NCI-H69 (cell line): ENCODE measurements around the gene FGFR4.

Source experiments
- DNase-seq: peaks from one replicate; lab custom pipeline; 2025; lab: John Stamatoyannopoulos, UW

FGFR4 gene

GRCh38 chr5:177132136-177133095 lies 45.7 kb downstream of the FGFR4 start:
- peak; percentile 41 for DNase-seq

DNA sequence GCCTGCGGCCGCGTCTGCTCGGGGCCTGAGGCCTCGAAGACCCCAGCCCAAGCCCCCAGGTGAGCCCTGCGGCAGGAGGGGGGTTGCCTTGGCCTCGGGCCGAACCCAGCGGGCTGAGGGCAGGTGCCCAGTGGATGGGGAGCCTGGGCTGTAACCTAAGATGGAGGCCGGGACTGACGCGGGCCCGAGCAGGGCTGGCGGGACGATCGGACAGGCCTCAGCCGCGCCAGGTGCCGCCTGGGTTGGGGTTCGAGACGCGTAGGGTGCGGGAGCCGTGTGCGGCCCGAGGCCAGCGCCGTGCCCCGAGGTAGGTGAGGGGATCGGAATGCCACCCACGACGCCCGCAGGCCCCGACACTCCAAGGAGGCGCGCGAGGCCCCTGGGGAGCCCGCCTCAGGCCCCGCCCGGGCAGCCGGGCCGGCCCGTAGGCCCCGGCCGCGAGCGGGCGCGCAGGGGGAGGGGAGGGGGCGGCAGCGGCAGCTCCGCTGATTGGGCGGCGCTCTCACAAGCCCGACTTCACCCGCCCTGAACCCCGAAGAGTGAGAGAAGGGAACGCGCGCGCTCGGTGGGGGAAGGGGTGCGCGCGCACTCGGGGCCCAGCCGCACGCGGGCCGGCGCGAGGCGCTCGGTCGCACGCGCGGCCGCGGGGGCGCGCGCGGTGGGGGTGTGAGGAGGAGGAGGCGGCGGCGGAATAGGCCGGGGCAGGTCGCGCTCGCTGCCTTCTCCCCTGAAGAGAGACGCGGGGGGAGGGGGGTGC lies 46.6 kb downstream of the FGFR4 start, which contains the start of gene NSD1:
Gene NSD1 (plus strand): TSS at position 678 of the 757 bp plus-strand sequence. CDS start 1,331 bp downstream, outside the sequence.
- peak; percentile 96 for DNase-seq

GRCh38 chr5:177133853-177134696 lies 47.4 kb downstream of the FGFR4 start:
- peak; percentile 80 for DNase-seq

DNA sequence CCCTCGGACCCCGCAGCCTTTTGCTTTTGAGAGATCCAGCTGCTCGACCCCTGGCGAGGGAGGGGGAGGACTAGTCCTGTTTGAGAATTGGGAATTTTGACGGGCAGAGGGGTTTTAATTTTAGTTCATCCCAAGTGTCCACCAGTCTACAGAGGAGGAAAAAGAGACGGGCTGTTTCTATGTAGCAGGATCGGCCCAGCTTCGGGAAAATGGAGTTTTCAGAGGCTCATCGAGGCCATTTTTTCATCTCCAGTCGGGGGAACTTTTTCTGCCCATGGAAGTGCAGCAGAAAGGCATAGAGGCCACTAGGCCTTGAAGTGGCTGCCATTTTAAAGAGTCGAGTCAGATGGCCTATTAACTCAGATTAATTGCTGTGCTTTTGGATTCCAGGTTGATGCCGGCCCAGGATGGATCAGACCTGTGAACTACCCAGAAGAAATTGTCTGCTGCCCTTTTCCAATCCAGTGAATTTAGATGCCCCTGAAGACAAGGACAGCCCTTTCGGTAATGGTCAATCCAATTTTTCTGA lies 48.0 kb downstream of the FGFR4 start:
- peak; percentile 43 for DNase-seq

- no peak for DNase-seq
Observed at GRCh38 chr5:177140312-177140711, 53.6 kb downstream of the FGFR4 start.

- DNase-seq: no peak
Observed at GRCh38 chr5:177141496-177141895, 54.8 kb downstream of the FGFR4 start.

GRCh38 chr5:177142098-177142611 lies 55.4 kb downstream of the FGFR4 start:
- no peak for DNase-seq

- DNase-seq: no peak
Observed at GRCh38 chr5:177142778-177143177, 56.1 kb downstream of the FGFR4 start.

DNA sequence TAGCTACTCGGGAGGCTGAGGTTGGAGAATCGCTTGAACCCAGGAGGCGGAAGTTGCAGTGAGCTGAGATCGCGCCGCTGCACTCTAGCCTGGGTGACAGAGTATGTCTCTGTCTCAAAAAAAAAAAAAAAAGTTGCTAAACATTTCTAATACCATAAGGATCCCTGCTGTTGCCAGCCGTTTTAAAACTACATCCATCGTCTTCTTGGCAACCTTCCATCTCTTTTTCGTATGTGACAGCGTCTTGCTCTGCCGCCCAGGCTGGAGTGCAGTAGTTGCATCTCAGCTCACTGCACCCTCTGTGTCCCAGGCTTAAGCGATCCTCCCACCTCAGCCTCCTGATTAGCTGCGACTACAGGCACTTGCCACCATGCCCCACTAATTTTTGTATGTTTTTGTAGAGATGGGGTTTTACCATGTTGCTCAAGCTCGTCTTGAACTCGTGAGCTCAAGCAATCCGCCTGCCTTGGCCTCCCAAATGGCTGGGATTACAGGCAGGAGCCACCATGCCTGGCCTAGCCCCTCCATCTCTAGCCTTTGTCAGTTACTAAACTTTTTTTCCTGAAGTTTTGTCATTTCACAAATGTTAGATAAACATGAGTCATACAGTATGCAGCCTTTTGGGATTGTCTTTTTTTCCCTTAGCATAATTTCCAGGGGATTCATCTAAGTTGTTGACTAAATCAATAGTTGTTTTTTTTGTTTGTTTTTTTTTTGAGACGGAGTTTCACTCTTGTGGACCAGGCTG lies 60.4 kb downstream of the FGFR4 start:
- DNase-seq: no peak
